CD8-positive, alpha-beta memory T cell (primary cell): ENCODE results near the gene DSP. TPM values are rescaled to one million over a fixed set of nuclear protein-coding genes. Genes with fewer than 3 reads are reported as not detected.

Experiments used
- CTCF ChIA-PET: fragments of 350-600 bp; sonication (Branson Sonifier 250); formaldehyde crosslinking; loops from one replicate; lab custom pipeline; 2021; ENCODE audit warnings: antibody characterized with exemption; lab: Charles Lee
- POLR2A ChIA-PET: fragments of 350-600 bp; sonication (Branson Sonifier 250); formaldehyde crosslinking; loops from one replicate; lab custom pipeline; 2021; ENCODE audit warnings: antibody characterized with exemption; lab: Charles Lee
- DNase-seq, 5 donors: peaks; one replicate each; pipeline versions ENCODE4 v3.0.0 to v3.0.0-alpha.2; 2020 to 2022; ENCODE audit warnings: mixed read lengths in 1 of 5
- H3K27ac ChIP-seq: one replicate; pipeline ENCODE4 v1.7.0; 2013; ENCODE audit warnings: low read depth, mild to moderate bottlenecking, low read length, moderate library complexity
- H3K27me3 ChIP-seq: 2 replicates; pipeline ENCODE4 v1.7.0; 2013; ENCODE audit warnings: low read length, mild to moderate bottlenecking; ENCODE audit not compliant: insufficient read depth, poor library complexity, severe bottlenecking
- H3K36me3 ChIP-seq: 2 replicates; pipeline ENCODE4 v1.7.0; 2013; ENCODE audit warnings: mild to moderate bottlenecking, low read length, moderate library complexity; ENCODE audit not compliant: insufficient read depth
- H3K4me1 ChIP-seq: 2 replicates; pipeline ENCODE4 v1.7.0; 2013; ENCODE audit warnings: mild to moderate bottlenecking, low read length, moderate library complexity; ENCODE audit not compliant: insufficient read depth
- H3K4me3 ChIP-seq: 2 replicates; pipeline ENCODE4 v1.7.0; 2013; ENCODE audit warnings: mild to moderate bottlenecking, low read length
- H3K9me3 ChIP-seq: 2 replicates; pipeline ENCODE4 v1.7.0; 2013; ENCODE audit warnings: mild to moderate bottlenecking, low read length
- H3K27ac Mint-ChIP-seq, 8 donors: one replicate each; pipeline ENCODE4 v1.8.0; 2020 to 2021; ENCODE audit warnings: mixed read lengths in 8 of 8, mild to moderate bottlenecking in 6 of 8, inconsistent platforms in 3 of 8, moderate library complexity in 3 of 8
- H3K27me3 Mint-ChIP-seq, 2 donors: one replicate each; pipeline ENCODE4 v1.8.0; 2020 to 2021; ENCODE audit warnings: mixed read lengths in 2 of 2, mild to moderate bottlenecking in 1 of 2, moderate library complexity in 1 of 2
- H3K36me3 Mint-ChIP-seq, 3 donors: one replicate each; pipeline ENCODE4 v1.8.0; 2020 to 2021; ENCODE audit warnings: mixed read lengths in 3 of 3, inconsistent platforms in 1 of 3, mild to moderate bottlenecking in 1 of 3
- H3K4me1 Mint-ChIP-seq, 3 donors: one replicate each; pipeline ENCODE4 v1.8.0; 2020 to 2021; ENCODE audit warnings: mixed read lengths in 3 of 3, inconsistent platforms in 1 of 3, mild to moderate bottlenecking in 1 of 3
- H3K4me3 Mint-ChIP-seq, 7 donors: one replicate each; pipeline ENCODE4 v1.8.0; 2020 to 2021; ENCODE audit warnings: mixed read lengths in 7 of 7, mild to moderate bottlenecking in 6 of 7, moderate library complexity in 4 of 7, inconsistent platforms in 2 of 7
- H3K9me3 Mint-ChIP-seq, 5 donors: one replicate each; pipeline ENCODE4 v1.8.0; 2020 to 2022; ENCODE audit warnings: mixed read lengths in 5 of 5, mild to moderate bottlenecking in 3 of 5, moderate library complexity in 2 of 5, inconsistent platforms in 1 of 5
- polyA plus RNA-seq: library from polyadenylated mRNA; unstranded; fragments of 300-500 nt; fragmentation: Illumina TruSeq; gene quantifications from one replicate; pipeline ENCODE4 v1.2.3, GENCODE V29; 2021
- total RNA-seq, 2 experiments: library from RNA; stranded (reverse); gene quantifications; one replicate each; pipeline ENCODE4 v1.2.3, GENCODE V29; 2021

The DSP gene
- total and polyA plus RNA-seq, 3 experiments from 2014 or later, result 0.04 to 0.08 TPM; not detected in 1

- Histone ChIP-seq H3K4me3 (no peak overlapping the region), H3K4me1 (no peaks in the 10 kb centered on the region), H3K36me3 (no peaks in the 10 kb centered on the region), H3K9me3 (no peaks in the 10 kb centered on the region), H3K27ac (no peak overlapping the region), H3K27me3 (peaks cover 4% of the 10 kb centered on the region)
- CTCF ChIA-PET, result no interaction called here
- no peaks in the 10 kb centered on the region for H3K4me1 Mint-ChIP-seq
- no peak overlapping the region for H3K27ac Mint-ChIP-seq
- H3K4me3 Mint-ChIP-seq, result no peak overlapping the region
- no peak for DNase-seq
- peaks cover 17 to 72% of the 10 kb centered on the region in 2 donors for H3K27me3 Mint-ChIP-seq
- POLR2A ChIA-PET, result no interaction called here
- no peaks in the 10 kb centered on the region for H3K36me3 Mint-ChIP-seq
- H3K9me3 Mint-ChIP-seq, result no peaks in the 10 kb centered on the region
Observed at GRCh38 chr6:7566617-7567173, 25.2 kb downstream of the DSP start.

- Mint-ChIP-seq H3K4me3 (no peak overlapping the region), H3K36me3 (no peaks in the 10 kb centered on the region), H3K27ac (no peak overlapping the region), H3K4me1 (no peaks in the 10 kb centered on the region), H3K27me3 (peaks cover 18 to 62% of the 10 kb centered on the region in 2 donors), H3K9me3 (no peaks in the 10 kb centered on the region)
- Histone ChIP-seq H3K27ac (no peak overlapping the region), H3K36me3 (no peaks in the 10 kb centered on the region), H3K27me3 (peaks cover 4% of the 10 kb centered on the region), H3K4me1 (no peaks in the 10 kb centered on the region), H3K4me3 (no peak overlapping the region), H3K9me3 (no peaks in the 10 kb centered on the region)
- ChIA-PET POLR2A (no interaction called here), CTCF (interaction anchor here (1.1 kb wide), 1 partner anchor 11 kb away, joined by 4 read pairs; no protein-coding TSS in a partner anchor)
- DNase-seq, result no peak
Observed at GRCh38 chr6:7568021-7568420, 26.6 kb downstream of the DSP start.

- no peaks in the 10 kb centered on the region for H3K36me3 Mint-ChIP-seq
- no peak overlapping the region for H3K27ac Mint-ChIP-seq
- no peak for DNase-seq
- no peak overlapping the region for H3K4me3 ChIP-seq
- no peaks in the 10 kb centered on the region for H3K36me3 ChIP-seq
- no peaks in the 10 kb centered on the region for H3K4me1 ChIP-seq
- H3K9me3 Mint-ChIP-seq, result no peaks in the 10 kb centered on the region
- no peak overlapping the region for H3K27ac ChIP-seq
- H3K4me3 Mint-ChIP-seq, result no peak overlapping the region
- no peaks in the 10 kb centered on the region for H3K4me1 Mint-ChIP-seq
- POLR2A ChIA-PET, result no interaction called here
- peaks cover 4% of the 10 kb centered on the region for H3K27me3 ChIP-seq
- H3K9me3 ChIP-seq, result no peaks in the 10 kb centered on the region
- CTCF ChIA-PET, result no interaction called here
- H3K27me3 Mint-ChIP-seq, result peaks cover 21 to 58% of the 10 kb centered on the region in 2 donors
Observed at GRCh38 chr6:7569082-7569481, 27.6 kb downstream of the DSP start.

GRCh38 chr6:7572213-7572943, 30.9 kb downstream of the DSP start:
- CTCF ChIA-PET, result no interaction called here
- H3K36me3 Mint-ChIP-seq, result no peaks in the 10 kb centered on the region

GRCh38 chr6:7574500-7574899, 33.0 kb downstream of the DSP start:
- no peaks in the 10 kb centered on the region for H3K4me1 ChIP-seq
- H3K9me3 ChIP-seq, result no peaks in the 10 kb centered on the region
- H3K27me3 Mint-ChIP-seq, result peaks cover 20 to 37% of the 10 kb centered on the region in 2 donors
- no peak overlapping the region for H3K4me3 ChIP-seq
- ChIA-PET CTCF (interaction anchor here (0.6 kb wide), 1 partner anchor 275 kb away, joined by 3 read pairs; no protein-coding TSS in a partner anchor), POLR2A (interaction anchor here (0.6 kb wide), 1 partner anchor 12 kb away, joined by 5 read pairs; no protein-coding TSS in a partner anchor)
- no peak overlapping the region for H3K4me3 Mint-ChIP-seq
- H3K27ac Mint-ChIP-seq, result no peak overlapping the region
- no peaks in the 10 kb centered on the region for H3K9me3 Mint-ChIP-seq
- no peak for DNase-seq
- H3K27me3 ChIP-seq, result peaks cover 3% of the 10 kb centered on the region
- no peak overlapping the region for H3K27ac ChIP-seq
- no peaks in the 10 kb centered on the region for H3K36me3 ChIP-seq
- no peaks in the 10 kb centered on the region for H3K4me1 Mint-ChIP-seq
- H3K36me3 Mint-ChIP-seq, result no peaks in the 10 kb centered on the region

More at GRCh38 chr6:7572213-7572943, 30.9 kb downstream of the DSP start:
- no peak overlapping the region for H3K4me3 ChIP-seq
- H3K27me3 Mint-ChIP-seq, result peaks cover 23 to 42% of the 10 kb centered on the region in 2 donors
- no peak overlapping the region for H3K4me3 Mint-ChIP-seq
- H3K36me3 ChIP-seq, result no peaks in the 10 kb centered on the region
- no peak overlapping the region for H3K27ac ChIP-seq
- H3K4me1 Mint-ChIP-seq, result no peaks in the 10 kb centered on the region
- peaks cover 4% of the 10 kb centered on the region for H3K27me3 ChIP-seq
- no peak overlapping the region for H3K27ac Mint-ChIP-seq
- POLR2A ChIA-PET, result no interaction called here
- H3K4me1 ChIP-seq, result no peaks in the 10 kb centered on the region
- H3K9me3 Mint-ChIP-seq, result no peaks in the 10 kb centered on the region
- DNase-seq, result no peak
- H3K9me3 ChIP-seq, result no peaks in the 10 kb centered on the region

- no peak overlapping the region for H3K4me3 Mint-ChIP-seq
- ChIA-PET CTCF (no interaction called here), POLR2A (no interaction called here)
Observed at GRCh38 chr6:7578516-7578915, 37.0 kb downstream of the DSP start.

GRCh38 chr6:7578931-7579330, 37.5 kb downstream of the DSP start:
- DNase-seq, result no peak
- Histone ChIP-seq H3K4me3 (no peak overlapping the region), H3K9me3 (no peaks in the 10 kb centered on the region), H3K36me3 (no peaks in the 10 kb centered on the region), H3K4me1 (no peaks in the 10 kb centered on the region), H3K27ac (no peak overlapping the region), H3K27me3 (peaks cover 3% of the 10 kb centered on the region)
- H3K27me3 Mint-ChIP-seq, result peaks cover 16 to 22% of the 10 kb centered on the region in 2 donors
- H3K36me3 Mint-ChIP-seq, result no peaks in the 10 kb centered on the region
- H3K4me1 Mint-ChIP-seq, result no peaks in the 10 kb centered on the region
- no peak overlapping the region for H3K27ac Mint-ChIP-seq
- no peak overlapping the region for H3K4me3 Mint-ChIP-seq
- H3K9me3 Mint-ChIP-seq, result no peaks in the 10 kb centered on the region
- POLR2A ChIA-PET, result no interaction called here
- CTCF ChIA-PET, result interaction anchor here (1.2 kb wide), 1 partner anchor 89 kb away, joined by 3 read pairs; no protein-coding TSS in a partner anchor

More at GRCh38 chr6:7578516-7578915, 37.0 kb downstream of the DSP start:
- Mint-ChIP-seq H3K4me1 (no peaks in the 10 kb centered on the region), H3K27me3 (peaks cover 16 to 24% of the 10 kb centered on the region in 2 donors), H3K27ac (no peak overlapping the region), H3K9me3 (no peaks in the 10 kb centered on the region), H3K36me3 (no peaks in the 10 kb centered on the region)
- no peak overlapping the region for H3K27ac ChIP-seq
- no peaks in the 10 kb centered on the region for H3K36me3 ChIP-seq
- no peaks in the 10 kb centered on the region for H3K4me1 ChIP-seq
- no peak overlapping the region for H3K4me3 ChIP-seq
- H3K9me3 ChIP-seq, result no peaks in the 10 kb centered on the region
- peaks cover 3% of the 10 kb centered on the region for H3K27me3 ChIP-seq
- no peak for DNase-seq

GRCh38 chr6:7579851-7580250, 38.4 kb downstream of the DSP start:
- POLR2A ChIA-PET, result interaction anchor here (0.6 kb wide), 1 partner anchor 167 kb away, joined by 3 read pairs; no protein-coding TSS in a partner anchor
- Histone ChIP-seq H3K4me1 (no peaks in the 10 kb centered on the region), H3K36me3 (no peaks in the 10 kb centered on the region), H3K4me3 (no peak overlapping the region), H3K9me3 (no peaks in the 10 kb centered on the region), H3K27ac (no peak overlapping the region), H3K27me3 (peaks cover 3% of the 10 kb centered on the region)
- Mint-ChIP-seq H3K27me3 (peaks cover 16 to 22% of the 10 kb centered on the region in 2 donors), H3K9me3 (no peaks in the 10 kb centered on the region), H3K4me3 (no peak overlapping the region), H3K27ac (no peak overlapping the region), H3K4me1 (no peaks in the 10 kb centered on the region), H3K36me3 (no peaks in the 10 kb centered on the region)
- no peak for DNase-seq
- CTCF ChIA-PET, result interaction anchor here (1.2 kb wide), 1 partner anchor 90 kb away, joined by 3 read pairs; no protein-coding TSS in a partner anchor
